Adrenal gland (tissue), 12 donors: Measurements from ENCODE around the gene EXTL2. TPM values are rescaled to one million over a fixed set of nuclear protein-coding genes. Genes with fewer than 3 reads are reported as not detected.
"Not testable (repeated sequence)": the region's sequence is repeated elsewhere in the genome, so short reads cannot be mapped to it uniquely, and the experiment has no call there.

Experiments used
- DNase-seq, 7 donors: peaks; one replicate each; pipeline ENCODE4 v3.0.0-alpha.2; 2019 to 2020
- H3K27ac ChIP-seq, 5 donors: fragments of 200-600 bp; sonication (generic) in 4 of 5; 1 replicate in 3 of 5; 2 replicates in 2 of 5; pipeline versions ENCODE4 v1.5.1 to v1.8.0; 2016 to 2020; ENCODE audit warnings: mild to moderate bottlenecking in 1 of 5
- H3K27me3 ChIP-seq: fragments of 200-600 bp; 2 replicates; pipeline ENCODE4 v1.8.0; 2021
- H3K36me3 ChIP-seq, 2 donors: fragments of 200-600 bp; replicated peaks in 1 of 2; 1 replicate in 1 of 2; 2 replicates in 1 of 2; pipeline versions ENCODE4 v1.5.1 to v1.8.0; 2018 to 2022
- H3K4me1 ChIP-seq, 2 donors: fragments of 200-600 bp; replicated peaks in 1 of 2; 1 replicate in 1 of 2; 2 replicates in 1 of 2; pipeline versions ENCODE4 v1.5.1 to v1.8.0; 2018 to 2021
- H3K4me3 ChIP-seq, 4 donors: fragments of 200-600 bp; sonication (generic) in 3 of 4; one replicate each; pipeline ENCODE4 v1.5.1; 2016 to 2018
- H3K9me3 ChIP-seq, 3 donors: fragments of 200-600 bp; sonication (generic) in 1 of 3; replicated peaks in 1 of 3; 1 replicate in 2 of 3; 2 replicates in 1 of 3; pipeline versions ENCODE4 v1.5.1 to v1.8.0; 2016 to 2021
- CTCF ChIP-seq, 6 experiments: fragments of 450-650 bp in 4 of 6; fragments of 200-600 bp in 2 of 6; sonication (generic) in 1 of 6; IDR thresholded peaks; 1 replicate in 5 of 6; 2 replicates in 1 of 6; pipeline versions ENCODE4 v1.5.1 to v1.8.0; 2016 to 2021; ENCODE audit warnings: antibody characterized with exemption in 6 of 6, mild to moderate bottlenecking in 2 of 6, moderate library complexity in 1 of 6
- POLR2A ChIP-seq, 2 donors: fragments of 450-650 bp; IDR thresholded peaks; one replicate each; pipeline ENCODE4 v1.6.1; 2017; ENCODE audit warnings: antibody characterized with exemption in 2 of 2, mild to moderate bottlenecking in 2 of 2, moderate library complexity in 1 of 2
- WGBS, 4 donors: extraction: QIAGEN DNeasy Blood & Tissue Kit in 2 of 4; methylation state at CpG; one replicate each; pipeline versions ENCODE4 v1.1.5 to v1.1.7; 2013 to 2017; 5-methylcytosine and 5-hydroxymethylcytosine counted together
- intact Hi-C, 2 donors: fragments of 100-400 bp; cut with DNase I; formaldehyde crosslinking; loops; one replicate each; pipeline versions ENCODE4 v1.14.1 to v1.15.0; 2022 to 2023
- polyA plus RNA-seq, 3 donors: library from polyadenylated mRNA; stranded (reverse); fragments of 200-250 nt in 2 of 3; fragments of 350-450 nt in 1 of 3; fragmentation: Illumina TruSeq in 1 of 3; extraction: RNeasy Lipid Tissue Mini Kit (QIAGEN cat#74804) in 1 of 3; gene quantifications; one replicate each; pipeline ENCODE4 v1.2.3, GENCODE V29; 2013 to 2014
- total RNA-seq, 9 donors: library from RNA; depleted of rRNA in 4 of 9; stranded (reverse); fragments of >200 nt in 4 of 9; fragments of 120-200 nt in 1 of 9; fragmentation: NEBNext Ultra II Directional in 1 of 9; extraction: Animal tissue kit (Norgen Biotek cat#: 25700) in 1 of 9; gene quantifications; one replicate each; pipeline versions ENCODE4 v1.1.0 to v1.2.4, GENCODE V29; 2013 to 2023
- donor health status: healthy with polysubstance abuse.
- donor health status: Bipolar disorder and iron deficiency.
- donor health status: DM: yes; HTN: yes; CAD: no.
- donor health status: DM: no; HTN: no; CAD: no.
- donor health status: DM: no; HTN: no; CAD: no.
- donor health status: DM: yes; HTN: yes; CAD: no.

EXTL2 gene
- total and polyA plus RNA-seq, 12 donors, result 15.4 to 98.9 (median 31.6) TPM

- intact Hi-C loops, result no loop called here
- H3K27ac ChIP-seq, result no peak overlapping the region
- no peaks in the 10 kb centered on the region for H3K4me1 ChIP-seq
- no peaks in the 10 kb centered on the region for H3K27me3 ChIP-seq
- WGBS, 4 donors, result 95 to 98% (median 96%) methylated on average over 9 of the region's 9 CpGs
- H3K4me3 ChIP-seq, result no peak overlapping the region
- TF ChIP-seq CTCF (IDR thresholded peaks at IDR 0.05) (no peak), POLR2A (IDR thresholded peaks at IDR 0.05) (no peak)
- H3K36me3 ChIP-seq, result peaks cover 0 to 5% of the 10 kb centered on the region in 2 donors
- no peak for DNase-seq
- H3K9me3 ChIP-seq, result no peaks in the 10 kb centered on the region
These were observed 47.1 kb upstream of the EXTL2 start for GRCh38 chr1:100941580-100942216.

- H3K4me3 ChIP-seq, result no peak overlapping the region
- WGBS, 4 donors, result 89 to 91% (median 89%) methylated on average over 1 of the region's 1 CpG
- H3K36me3 ChIP-seq, result peaks cover 0 to 5% of the 10 kb centered on the region in 2 donors
- TF ChIP-seq POLR2A (IDR thresholded peaks at IDR 0.05), result no peak
- TF ChIP-seq CTCF (IDR thresholded peaks at IDR 0.05), result no peak
- no peak overlapping the region for H3K27ac ChIP-seq
- no peaks in the 10 kb centered on the region for H3K27me3 ChIP-seq
- no peaks in the 10 kb centered on the region for H3K9me3 ChIP-seq
- DNase-seq, result no peak
- intact Hi-C loops, result no loop called here
- H3K4me1 ChIP-seq, result no peaks in the 10 kb centered on the region
These were observed 46.5 kb upstream of the EXTL2 start for GRCh38 chr1:100941098-100941527.

- no peak for DNase-seq
- intact Hi-C loops, result no loop called here
These were observed 41.7 kb upstream of the EXTL2 start for GRCh38 chr1:100936194-100936967.

GRCh38 chr1:100933555-100933954 is 38.9 kb upstream of the EXTL2 start:
- H3K4me3 ChIP-seq, intact Hi-C loops, H3K9me3 ChIP-seq, H3K4me1 ChIP-seq, H3K27ac ChIP-seq, DNase-seq, H3K36me3 ChIP-seq, H3K27me3 ChIP-seq: not testable (repeated sequence)
- WGBS, 4 donors, result 96 to 100% (median 99%) methylated on average over 2 of the region's 2 CpGs

More at GRCh38 chr1:100936194-100936967, 41.7 kb upstream of the EXTL2 start:
- Histone ChIP-seq H3K27me3 (no peaks in the 10 kb centered on the region), H3K9me3 (no peaks in the 10 kb centered on the region), H3K4me3 (no peak overlapping the region), H3K36me3 (peaks cover 0 to 5% of the 10 kb centered on the region in 2 donors), H3K4me1 (no peaks in the 10 kb centered on the region), H3K27ac (no peak overlapping the region)
- TF ChIP-seq CTCF (IDR thresholded peaks at IDR 0.05), result no peak
- no peak for TF ChIP-seq POLR2A (IDR thresholded peaks at IDR 0.05)
